ENCODE measurements around the gene BAIAP3.
A peak's percentile ranks its signal among the peaks of the same experiment; 100 is the strongest.

Gene BAIAP3

DNA sequence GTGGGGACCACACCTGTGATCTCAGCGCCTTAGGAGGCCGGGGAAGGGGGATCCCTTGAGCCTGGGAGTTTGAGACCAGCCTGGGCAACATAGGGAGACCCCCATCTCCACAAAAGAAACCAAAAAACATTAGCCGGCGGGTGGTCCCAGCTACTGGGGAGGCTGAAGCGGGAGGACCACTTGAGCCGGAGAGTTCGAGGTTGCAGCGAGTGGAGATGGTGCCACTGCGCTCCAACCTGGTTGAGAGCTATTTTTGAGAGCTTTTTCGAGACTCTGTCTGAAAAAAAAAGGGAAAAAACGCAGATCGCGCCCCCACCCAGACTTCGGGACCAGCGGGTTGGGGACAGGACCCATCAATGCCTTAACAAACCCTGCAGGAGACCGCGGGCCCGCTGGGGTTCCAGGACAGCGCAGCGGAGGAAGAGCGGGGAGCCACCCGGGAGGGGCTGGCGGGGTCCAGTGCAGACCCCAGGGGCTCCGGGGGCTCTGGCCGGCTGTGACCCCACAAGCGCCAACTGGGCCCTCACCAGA lies 762 bp upstream of the BAIAP3 start:
- DNase-seq (ENCODE audit: low spot score) = no peak

DNA sequence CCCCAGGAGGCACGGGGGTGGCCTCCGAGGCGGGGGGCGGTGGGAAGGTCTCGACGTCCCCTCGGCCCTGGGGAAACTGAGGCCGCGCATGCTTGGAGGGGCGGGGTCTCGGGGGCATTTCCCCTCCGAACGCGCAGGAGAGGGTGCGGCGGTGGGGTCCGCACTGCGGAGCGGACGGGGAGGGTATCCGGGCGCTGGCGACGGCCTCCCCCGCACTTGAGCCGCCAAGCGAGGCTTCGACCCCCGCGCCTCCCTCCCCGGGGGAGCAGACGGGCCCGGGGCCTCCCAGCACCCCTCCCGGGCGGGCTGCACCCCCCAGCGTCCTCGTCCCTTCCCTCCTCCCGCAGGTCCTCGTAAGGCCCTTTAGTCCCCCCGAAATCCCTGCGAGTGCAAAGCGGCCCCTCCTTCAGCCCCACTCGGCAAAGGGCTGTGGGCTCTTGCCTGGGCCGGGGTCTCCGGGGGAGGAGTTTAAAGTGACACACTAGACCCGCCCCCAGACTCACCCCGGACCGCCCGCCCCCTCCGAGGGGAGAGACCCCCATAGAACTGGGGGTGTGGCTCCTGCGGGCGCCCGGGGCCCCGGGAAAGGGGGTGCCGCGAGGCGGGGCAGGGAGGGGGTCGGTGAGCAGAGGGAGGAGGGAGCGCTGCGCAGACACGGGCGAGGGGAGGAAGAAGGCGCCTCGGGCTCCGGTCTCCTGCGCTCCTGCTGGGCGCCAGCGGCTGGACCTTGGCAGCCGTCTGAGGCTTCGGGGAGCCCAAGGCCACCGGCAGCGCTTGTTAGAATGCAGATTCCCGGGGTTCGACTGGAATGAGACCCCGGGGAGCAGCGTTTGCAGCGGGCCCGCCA lies 632 bp downstream of the BAIAP3 start:
- DNase-seq (ENCODE audit: low spot score) = no peak

DNA sequence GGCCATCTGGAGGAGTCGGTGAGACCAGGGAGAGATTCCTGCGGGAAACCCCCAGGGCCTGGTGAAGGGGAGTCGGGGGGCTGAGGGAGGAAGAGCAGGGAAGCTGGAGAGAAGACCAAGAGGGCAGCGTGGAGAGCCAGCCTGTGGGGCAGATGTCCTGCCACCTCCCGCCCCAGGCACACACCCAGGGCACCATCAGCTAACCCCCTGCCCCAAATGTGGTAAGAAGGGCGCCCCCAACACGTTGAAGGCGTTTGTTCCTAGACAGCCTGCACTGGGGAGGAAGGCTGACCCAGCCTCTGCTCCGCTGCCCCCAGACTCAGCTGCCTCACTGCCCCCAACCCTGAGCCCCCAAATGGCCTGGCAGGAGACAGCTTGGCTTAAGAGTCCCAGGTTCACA lies 1.3 kb downstream of the BAIAP3 start:
- DNase-seq (ENCODE audit: low spot score) = no peak

DNA sequence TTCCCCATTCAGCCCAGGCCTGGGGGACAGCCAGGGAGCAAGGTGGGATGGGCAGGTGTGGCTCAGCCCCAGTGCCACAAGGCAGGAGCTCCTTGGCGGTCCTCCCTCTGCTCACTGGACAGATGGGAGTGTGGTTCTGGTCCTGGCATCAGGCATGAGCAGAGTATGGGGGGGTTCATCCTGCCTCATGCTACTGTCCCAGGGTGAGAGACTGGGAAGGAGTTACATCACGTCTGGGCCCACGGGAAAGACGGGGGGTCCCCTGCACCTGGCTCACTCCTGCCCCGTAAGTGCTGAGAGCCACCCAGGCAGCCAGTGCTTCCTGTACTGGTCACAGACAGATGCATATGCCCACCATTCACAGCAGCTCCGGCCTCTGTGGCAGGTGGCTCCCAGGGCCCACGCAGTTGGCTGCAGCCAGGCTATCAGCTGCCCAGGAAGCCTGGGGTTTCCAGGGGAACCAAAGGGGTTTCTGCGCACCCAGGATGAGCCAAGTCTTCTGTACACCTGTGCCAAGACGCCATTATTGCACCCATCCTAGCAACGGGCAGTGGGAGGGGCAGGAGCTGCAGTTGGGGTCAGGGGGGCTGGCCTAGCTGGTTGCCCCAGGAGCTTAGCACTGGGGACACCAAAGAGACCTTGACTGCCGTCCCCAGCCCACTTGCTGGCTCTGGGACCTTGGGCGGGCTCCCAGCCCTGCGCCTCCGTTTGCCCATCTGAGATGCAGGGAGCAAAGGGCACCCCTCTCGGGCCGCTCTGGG lies 1.9 kb downstream of the BAIAP3 start:
- DNase-seq (ENCODE audit: low spot score) = no peak

DNA sequence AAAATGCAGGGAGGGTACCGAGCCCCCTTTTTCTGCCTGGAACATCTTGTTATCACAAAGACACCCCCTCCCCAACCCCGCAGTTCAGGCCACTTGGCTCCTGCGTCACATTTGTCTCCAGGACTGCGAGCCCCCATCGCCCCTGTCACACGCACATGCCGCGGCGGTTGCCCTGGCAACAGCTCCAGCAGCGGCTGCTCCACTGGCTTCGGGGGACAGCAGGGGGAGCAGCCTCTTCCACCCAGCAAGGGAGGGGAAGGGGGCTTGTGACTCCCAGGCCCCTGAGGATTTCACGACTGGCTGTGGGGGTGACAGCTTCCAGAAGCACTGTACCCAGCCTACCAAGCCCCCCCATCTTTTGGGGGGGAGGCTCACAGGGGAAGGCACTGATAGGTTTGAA lies 2.6 kb downstream of the BAIAP3 start:
- no peak for DNase-seq (ENCODE audit: low spot score)

DNA sequence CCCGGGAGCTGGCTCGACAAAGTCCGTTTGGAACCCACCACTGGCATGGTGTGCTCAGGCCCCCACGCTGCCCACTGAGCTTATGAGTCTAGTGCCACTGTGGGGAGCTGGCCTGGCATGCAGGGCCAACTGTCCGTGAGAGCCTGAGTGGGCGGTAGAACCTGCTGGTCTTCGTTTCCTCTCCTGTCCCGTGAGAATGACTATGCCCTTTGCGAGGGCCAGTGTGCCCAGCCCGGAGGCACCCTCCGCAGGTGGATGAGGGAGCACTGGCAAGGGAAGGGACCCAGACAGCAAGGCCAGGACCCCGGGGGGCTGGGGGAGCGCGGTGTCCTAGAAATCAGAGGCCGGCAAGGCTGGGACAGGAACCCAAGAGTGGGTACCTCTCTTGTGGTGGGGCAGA lies 3.2 kb downstream of the BAIAP3 start:
- no peak for DNase-seq (ENCODE audit: low spot score)

DNA sequence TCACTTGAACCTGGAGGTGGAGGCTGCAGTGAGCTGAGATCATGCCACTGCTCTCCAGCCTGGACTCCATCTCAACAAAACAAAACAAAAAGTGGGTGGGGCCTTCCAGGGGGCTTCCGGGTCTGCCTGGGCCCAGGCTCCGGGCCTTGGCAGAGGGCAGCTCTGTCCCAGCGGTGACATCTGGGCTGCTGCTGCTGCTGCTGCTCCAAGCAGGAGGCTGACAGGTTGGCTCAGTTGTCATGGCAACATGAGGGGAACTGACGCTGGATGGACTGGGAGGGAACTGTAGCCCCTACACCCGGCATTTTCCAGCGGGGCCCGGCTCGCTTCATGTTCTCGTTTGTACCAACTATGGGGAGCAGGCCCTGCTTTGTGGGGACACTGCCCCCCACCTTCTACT lies 4.0 kb downstream of the BAIAP3 start:
- DNase-seq (ENCODE audit: low spot score) = no peak

DNA sequence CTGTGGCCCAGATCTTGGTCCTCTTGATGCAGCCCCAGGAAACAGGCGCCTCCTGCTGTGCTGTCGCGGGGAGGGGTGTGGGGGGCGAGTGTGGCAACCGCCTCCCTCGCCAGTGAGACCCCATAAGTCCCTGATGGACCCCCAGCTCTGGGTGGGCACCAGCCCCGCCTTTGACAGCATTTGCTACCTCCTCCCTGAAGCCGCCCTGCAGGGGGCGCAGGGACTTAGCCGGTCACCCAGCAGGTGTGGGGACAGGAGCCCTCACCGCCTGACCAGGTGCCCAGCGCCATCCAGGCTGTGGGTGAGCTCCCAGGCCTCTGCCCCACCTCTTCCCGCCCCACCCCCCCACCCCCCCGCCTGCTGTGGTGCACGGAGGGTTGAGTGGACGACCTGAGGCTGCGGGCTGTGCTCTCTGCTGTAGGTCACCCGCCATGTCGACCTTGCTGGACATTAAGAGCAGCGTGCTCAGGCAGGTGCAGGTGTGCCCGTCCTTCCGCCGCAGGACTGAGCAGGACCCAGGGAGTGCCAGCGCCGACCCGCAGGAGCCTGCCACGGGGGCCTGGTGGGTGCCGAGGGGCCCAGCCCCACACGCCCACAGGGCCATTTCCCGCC lies 4.8 kb downstream of the BAIAP3 start:
- DNase-seq (ENCODE audit: low spot score) = no peak

DNA sequence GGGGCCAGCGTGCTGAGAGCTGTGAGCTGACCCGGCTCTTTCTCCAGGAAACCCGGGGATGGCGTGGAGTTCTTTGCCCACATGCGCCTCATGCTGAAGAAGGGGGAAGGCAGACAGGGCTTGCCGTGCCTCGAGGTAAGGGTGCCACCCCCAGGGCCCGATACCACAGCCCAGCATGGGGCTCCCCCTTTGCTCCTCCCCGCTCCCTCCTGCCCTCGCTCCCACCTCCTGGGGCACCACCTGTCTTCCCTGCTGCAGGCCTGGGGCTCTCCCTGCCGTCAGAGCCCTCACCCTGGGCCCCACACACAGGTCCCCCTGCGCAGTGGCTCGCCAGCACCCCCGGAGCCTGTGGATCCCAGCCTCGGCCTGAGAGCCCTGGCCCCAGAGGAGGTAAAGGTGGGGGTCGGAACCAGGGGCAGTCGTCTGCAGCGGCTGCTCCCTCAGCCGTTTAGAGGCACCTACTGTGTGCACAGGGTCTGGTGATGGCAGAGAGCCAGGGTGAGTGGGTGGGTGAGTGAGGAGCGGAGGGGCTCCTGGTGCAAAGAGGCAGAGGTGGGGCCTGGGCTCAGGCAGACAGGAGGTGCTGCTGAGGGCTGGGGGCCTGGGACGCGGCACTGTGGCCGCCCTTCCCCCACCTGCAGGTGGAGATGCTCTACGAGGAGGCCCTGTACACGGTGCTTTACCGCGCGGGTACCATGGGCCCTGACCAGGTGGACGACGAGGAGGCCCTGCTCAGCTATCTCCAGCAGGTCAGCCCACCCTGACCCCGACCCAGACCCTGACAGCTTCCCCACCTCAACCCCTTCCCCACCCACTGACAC lies 5.6 kb downstream of the BAIAP3 start:
- no peak for DNase-seq (ENCODE audit: low spot score)

DNA sequence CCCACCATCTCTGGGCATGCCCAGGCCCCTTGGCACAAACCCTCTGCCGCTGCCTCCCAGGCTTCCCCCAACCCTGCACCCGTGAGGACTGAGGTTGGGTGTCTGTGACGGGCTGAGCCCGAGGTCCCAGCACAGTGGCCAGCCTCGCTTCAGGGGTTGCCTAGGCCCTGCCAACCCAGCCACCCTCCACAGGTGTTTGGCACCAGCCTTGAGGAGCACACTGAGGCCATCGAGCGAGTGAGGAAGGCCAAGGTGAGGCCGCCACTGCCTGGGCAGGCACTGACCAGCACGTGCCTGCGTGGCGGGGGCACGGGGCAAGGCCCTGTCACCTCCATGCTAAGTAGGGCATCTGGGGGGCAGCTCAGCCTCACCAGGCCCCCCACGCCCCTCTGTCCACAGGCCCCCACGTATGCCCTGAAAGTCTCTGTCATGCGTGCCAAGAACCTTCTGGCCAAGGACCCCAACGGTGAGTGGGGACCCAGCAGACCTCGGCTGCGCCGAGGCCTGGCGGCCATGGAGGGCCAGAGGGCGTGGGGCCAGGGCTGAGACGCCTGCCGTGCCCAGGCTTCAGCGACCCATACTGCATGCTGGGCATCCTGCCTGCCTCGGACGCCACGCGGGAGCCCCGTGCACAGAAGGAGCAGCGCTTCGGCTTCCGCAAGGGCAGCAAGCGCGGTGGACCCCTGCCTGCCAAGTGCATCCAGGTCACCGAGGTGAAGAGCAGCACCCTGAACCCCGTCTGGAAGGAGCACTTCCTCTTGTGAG lies 7.5 kb downstream of the BAIAP3 start:
- no peak for DNase-seq (ENCODE audit: low spot score)

DNA sequence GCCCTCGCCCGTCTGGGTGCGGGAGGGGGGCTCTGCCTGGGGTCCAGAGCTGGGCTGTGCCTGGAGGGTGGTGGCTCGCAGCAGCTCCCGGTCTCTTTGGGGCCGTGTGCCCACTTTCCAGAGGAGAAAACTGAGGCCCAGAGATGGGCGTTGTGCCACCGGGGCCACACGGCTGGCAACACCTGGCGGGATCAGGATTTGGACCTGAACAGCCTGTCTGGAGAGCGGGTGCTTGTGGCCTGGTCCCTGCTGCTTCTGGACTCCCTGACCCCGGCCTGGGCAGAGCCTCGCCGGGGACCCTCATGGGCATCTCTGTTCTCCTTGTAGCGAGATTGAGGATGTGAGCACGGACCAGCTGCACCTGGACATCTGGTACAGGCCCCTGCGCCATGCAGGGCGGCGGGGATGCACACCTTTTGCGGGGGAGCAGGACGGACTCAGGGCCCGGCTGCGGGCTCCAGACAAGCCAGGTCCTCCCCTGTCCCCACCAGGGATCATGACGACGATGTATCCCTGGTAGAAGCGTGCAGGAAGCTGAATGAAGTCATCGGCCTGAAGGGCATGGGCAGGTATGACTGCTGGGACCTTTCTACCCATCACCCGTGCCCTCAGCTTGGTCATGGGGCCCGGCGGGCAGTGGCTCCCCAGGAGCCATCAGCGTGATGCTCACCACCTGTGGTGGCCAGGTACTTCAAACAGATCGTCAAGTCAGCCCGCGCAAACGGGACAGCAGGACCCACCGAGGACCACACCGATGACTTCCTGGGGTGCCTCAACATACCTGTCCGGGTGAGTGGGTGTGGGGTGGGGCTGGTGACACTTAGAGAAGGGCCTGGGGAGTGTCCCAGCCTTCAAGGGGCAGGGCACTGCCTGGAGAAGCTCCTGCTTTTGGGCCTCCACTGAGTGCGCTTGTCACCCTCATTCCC lies 8.3 kb downstream of the BAIAP3 start:
- no peak for DNase-seq (ENCODE audit: low spot score)

DNA sequence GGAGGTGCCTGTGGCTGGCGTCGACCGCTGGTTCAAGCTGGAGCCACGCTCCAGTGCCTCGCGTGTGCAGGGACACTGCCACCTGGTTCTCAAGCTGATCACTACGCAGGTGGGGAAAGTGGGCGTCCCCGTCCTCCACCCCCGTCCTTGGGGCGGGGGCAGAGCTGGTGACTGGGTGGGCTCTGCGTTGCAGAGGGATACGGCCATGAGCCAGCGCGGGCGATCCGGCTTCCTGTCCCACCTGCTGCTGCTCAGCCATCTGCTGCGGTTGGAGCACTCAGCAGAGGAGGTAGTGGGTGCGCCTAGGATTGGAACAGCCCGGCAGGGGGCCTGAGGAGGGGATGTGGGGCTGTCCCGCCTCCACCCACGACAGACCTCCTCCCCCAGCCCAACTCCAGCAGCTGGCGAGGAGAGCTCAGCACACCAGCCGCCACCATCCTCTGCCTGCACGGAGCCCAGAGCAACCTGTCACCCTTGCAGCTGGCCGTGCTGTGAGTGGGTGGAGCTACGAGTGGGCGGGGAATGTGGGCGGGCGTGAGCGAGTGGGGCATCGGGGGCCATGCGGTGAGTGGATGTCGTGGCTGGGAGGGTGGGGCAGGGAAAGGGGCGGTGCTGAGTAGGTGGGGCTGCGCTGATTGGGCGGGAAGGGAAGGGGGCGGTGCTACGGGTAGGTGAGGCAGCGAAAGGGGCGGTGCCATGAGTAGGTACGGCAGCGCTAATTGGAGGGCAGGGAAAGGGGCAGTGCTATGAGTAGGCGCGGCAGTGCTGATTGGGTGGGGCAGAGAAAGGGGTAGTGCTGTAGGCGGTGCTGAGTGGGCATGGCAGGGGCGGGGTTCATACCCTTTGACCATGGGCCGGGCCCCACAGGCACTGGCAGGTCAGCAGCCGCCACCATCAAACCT lies 9.3 kb downstream of the BAIAP3 start:
- DNase-seq (ENCODE audit: low spot score) = peak; percentile 95

DNA sequence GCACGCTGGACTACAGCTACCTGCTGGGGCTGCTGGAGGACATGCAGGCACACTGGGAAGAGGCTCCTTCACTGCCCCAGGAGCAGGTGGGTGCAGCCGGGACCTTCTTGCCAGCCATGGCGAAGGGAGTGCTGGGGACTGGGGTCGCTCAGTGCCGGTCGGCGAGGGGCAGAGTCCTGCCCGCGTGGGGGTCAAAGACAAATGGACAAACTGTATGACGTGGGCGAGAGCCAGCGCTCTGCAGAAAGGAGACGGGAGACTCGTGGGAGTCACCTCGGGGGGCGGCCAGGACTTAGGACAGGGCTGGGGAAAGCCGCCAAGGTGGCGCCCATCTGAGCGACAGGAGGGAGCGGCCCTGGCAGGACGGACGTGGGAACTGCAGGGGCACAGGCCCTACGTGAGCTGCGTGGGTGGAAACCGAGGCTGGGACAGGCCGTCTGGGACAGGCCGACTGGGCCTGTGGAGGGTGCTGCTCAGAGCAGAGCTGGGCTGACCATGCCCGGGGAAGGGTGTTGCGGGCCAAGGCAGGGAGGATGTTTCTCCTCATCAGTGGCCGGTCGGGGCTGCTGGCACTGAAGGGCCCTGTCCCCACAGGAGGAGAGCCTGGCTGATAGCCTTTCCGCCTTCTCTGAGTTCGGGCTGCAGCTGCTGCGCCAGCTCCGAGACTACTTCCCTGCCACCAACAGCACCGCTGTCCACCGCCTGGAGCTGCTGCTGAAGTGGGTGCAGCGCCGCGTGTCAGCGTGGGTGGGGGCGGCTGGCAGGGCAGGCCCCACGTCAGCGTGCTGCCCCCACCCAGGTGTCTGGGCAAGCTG lies 10.2 kb downstream of the BAIAP3 start:
- DNase-seq (ENCODE audit: low spot score) = no peak

DNA sequence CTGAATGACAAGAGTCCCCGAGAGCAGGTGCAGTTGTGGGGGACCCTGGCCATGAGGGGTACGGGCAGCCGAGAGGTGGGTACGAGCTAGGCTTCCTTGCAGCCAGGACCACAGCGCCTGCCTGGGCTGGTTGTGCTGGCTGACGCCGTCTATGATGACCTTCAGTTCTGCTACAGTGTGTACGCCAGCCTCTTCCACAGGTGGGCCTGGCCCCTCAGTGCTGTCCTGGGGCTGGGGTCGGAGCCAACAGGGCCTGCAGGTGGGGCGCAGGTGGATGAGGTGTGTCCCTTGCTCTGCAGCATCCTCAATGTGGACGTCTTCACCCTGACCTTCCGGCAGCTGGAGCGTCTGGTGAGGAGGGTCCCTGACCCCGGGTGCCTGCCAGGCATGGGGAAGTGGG lies 11.1 kb downstream of the BAIAP3 start:
- no peak for DNase-seq (ENCODE audit: low spot score)

DNA sequence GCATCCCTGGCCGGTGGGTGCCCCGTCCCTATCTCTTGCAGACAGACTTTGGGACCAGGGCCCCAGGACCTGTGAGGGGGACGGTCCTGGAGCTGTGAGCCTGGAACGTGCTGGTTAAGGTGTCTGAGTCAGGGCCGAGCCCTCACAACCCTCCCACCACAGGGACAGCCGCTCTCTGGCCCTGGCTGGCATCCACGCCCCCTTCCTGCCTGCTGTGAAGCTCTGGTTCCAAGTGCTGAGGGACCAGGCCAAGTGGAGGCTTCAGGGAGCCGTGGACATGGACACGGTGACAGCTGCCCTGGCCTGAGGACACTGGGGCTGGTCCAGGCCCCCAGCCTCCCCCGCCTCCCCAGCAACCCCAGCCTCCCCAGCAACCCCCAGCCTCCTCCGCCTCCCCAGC lies 11.6 kb downstream of the BAIAP3 start:
- no peak for DNase-seq (ENCODE audit: low spot score)

DNA sequence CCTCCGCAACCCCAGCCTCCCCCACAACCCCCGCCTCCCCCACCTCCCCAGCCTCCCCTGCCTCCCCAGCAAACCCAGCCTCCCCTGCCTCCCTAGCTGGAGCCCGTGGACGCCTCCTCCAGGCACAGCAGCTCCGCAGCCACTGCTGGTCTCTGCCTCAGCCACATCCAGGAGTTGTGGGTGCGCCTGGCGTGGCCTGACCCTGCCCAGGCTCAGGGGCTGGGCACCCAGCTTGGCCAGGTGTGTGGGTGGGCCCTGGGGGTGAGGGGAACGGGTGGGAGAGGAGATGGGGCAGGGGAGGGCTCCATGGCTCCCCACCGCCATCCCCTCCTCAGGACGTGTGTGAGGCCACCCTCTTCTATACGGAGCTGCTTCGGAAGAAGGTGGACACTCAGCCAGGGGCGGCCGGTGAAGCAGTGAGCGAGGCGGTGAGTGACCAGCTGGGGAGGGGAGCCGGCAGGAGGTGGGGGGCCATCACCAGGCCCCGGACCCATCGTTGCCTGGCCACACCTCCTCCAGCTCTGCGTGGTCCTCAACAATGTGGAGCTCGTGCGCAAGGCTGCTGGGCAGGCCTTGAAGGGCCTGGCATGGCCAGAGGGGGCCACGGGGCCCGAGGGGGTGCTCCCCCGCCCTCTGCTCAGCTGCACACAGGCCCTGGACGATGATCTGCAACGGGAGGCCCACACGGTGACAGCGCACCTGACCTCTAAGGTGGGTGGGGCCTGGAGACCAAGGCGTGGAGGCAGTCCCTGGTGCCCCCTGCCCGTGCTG lies 12.4 kb downstream of the BAIAP3 start:
- DNase-seq (ENCODE audit: low spot score) = no peak
